H1 (cell line): ENCODE results near the gene PSORS1C2.
"Not testable (repeated sequence)": the region's sequence is repeated elsewhere in the genome, so short reads cannot be mapped to it uniquely, and the experiment has no call there.

Experiments used
- CHD2 ChIP-seq: IDR thresholded peaks from 2 replicates; pipeline ENCODE4 v1.6.1; 2012; ENCODE audit warnings: low read length, improper control_type of control experiment
- EZH2 ChIP-seq: fragments of 200-600 bp; sonication (generic); IDR thresholded peaks from 2 replicates; pipeline ENCODE4 v1.7.1; 2012; ENCODE audit warnings: low read depth, mild to moderate bottlenecking, moderate library complexity, low read length, inconsistent platforms; ENCODE audit not compliant: severe bottlenecking
- GABPA ChIP-seq: IDR thresholded peaks from 2 replicates; pipeline ENCODE4 v1.6.1; 2011; ENCODE audit warnings: mild to moderate bottlenecking, low read length, moderate library complexity, borderline replicate concordance; ENCODE audit not compliant: insufficient read depth
- TF ChIP-seq, protein P1 (sequence below), 3 experiments: IDR thresholded peaks; 1 replicate in 2 of 3; 2 replicates in 1 of 3; pipeline versions ENCODE4 v1.5.1 to v1.6.1; 2011; ENCODE audit warnings: low read length in 3 of 3, mild to moderate bottlenecking in 3 of 3, inconsistent platforms in 2 of 3, low read depth in 1 of 3, moderate library complexity in 1 of 3; ENCODE audit not compliant: insufficient read depth in 1 of 3; ENCODE audit errors: control extremely low read depth in 1 of 3

DNA sequence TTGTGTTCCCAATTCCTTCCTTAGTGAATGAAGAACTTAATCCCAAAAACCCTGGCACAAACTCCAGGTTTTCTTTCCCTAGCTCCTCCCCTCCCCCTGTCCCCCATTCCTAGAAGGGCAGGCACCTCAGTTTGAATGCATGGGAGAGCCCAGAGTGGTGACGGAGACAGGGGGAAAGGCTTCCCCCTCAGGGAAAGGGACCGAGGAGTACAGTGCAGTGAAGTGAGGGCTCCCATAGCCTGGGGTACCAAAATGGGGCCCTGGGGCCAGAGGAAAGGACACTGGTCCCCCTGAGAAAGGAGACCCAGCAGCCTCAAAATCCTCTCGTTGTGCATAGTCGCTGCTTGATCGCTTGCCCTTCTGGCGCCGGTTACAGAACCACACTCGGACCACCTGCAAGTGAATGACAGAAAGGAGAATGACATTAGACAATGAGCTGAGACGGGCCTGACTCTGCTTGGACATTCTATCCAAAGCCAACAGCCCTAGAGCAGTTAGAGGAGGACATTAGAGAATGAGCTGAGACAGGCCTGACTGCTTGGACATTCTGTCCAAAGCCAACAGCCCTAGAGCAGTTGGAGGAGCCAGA, 25.7 kb upstream of the PSORS1C2 start:
- TF ChIP-seq GABPA, EZH2, CHD2: not testable (repeated sequence)
- TF ChIP-seq, protein P1, sequence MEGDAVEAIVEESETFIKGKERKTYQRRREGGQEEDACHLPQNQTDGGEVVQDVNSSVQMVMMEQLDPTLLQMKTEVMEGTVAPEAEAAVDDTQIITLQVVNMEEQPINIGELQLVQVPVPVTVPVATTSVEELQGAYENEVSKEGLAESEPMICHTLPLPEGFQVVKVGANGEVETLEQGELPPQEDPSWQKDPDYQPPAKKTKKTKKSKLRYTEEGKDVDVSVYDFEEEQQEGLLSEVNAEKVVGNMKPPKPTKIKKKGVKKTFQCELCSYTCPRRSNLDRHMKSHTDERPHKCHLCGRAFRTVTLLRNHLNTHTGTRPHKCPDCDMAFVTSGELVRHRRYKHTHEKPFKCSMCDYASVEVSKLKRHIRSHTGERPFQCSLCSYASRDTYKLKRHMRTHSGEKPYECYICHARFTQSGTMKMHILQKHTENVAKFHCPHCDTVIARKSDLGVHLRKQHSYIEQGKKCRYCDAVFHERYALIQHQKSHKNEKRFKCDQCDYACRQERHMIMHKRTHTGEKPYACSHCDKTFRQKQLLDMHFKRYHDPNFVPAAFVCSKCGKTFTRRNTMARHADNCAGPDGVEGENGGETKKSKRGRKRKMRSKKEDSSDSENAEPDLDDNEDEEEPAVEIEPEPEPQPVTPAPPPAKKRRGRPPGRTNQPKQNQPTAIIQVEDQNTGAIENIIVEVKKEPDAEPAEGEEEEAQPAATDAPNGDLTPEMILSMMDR (IDR thresholded peaks at IDR 0.05; ENCODE audit: control extremely low read depth in 1 of 3, insufficient read depth in 1 of 3, low read depth in 1 of 3, low read length in 3 of 3), result not testable (repeated sequence)
